RWPE2 (cell line): ENCODE results near the gene TOP3B.

ENCODE experiments used
- ATAC-seq: fragments of 200-7000 bp; cut with Tn5 transposase; 3 replicates; pipeline ENCODE4 v1.9.1; 2021; ENCODE audit warnings: low read depth
- DNase-seq: peaks from one replicate; pipeline ENCODE4 v3.0.0-alpha.2; 2020; ENCODE audit warnings: low spot score
- H3K27ac ChIP-seq: fragments of 450-650 bp; 2 replicates; pipeline ENCODE4 v1.5.1; 2017; ENCODE audit warnings: mild to moderate bottlenecking; ENCODE audit not compliant: poor library complexity, severe bottlenecking
- H3K27me3 ChIP-seq: fragments of 250-450 bp; sonication (Bioruptor Pico); 2 replicates; pipeline ENCODE4 v1.5.1; 2021; ENCODE audit warnings: mild to moderate bottlenecking, moderate library complexity; ENCODE audit not compliant: insufficient read depth, poor library complexity, severe bottlenecking
- H3K36me3 ChIP-seq: fragments of 250-450 bp; sonication (Bioruptor Pico); 2 replicates; pipeline ENCODE4 v1.5.1; 2020; ENCODE audit warnings: low read depth, mild to moderate bottlenecking, moderate library complexity
- H3K4me1 ChIP-seq: fragments of 250-450 bp; sonication (Bioruptor Pico); 2 replicates; pipeline ENCODE4 v1.5.1; 2021; ENCODE audit warnings: mild to moderate bottlenecking, moderate library complexity; ENCODE audit not compliant: insufficient read depth, poor library complexity, severe bottlenecking
- H3K4me3 ChIP-seq: fragments of 250-450 bp; sonication (Bioruptor Pico); 2 replicates; pipeline ENCODE4 v1.5.1; 2021; ENCODE audit warnings: mild to moderate bottlenecking, moderate library complexity; ENCODE audit not compliant: severe bottlenecking
- H3K9me3 ChIP-seq: fragments of 250-450 bp; sonication (Bioruptor Pico); 2 replicates; pipeline ENCODE4 v1.5.1; 2021; ENCODE audit warnings: mild to moderate bottlenecking, moderate library complexity; ENCODE audit not compliant: severe bottlenecking
- TF ChIP-seq, protein P1 (sequence below): fragments of 450-650 bp; IDR thresholded peaks from one replicate; pipeline ENCODE4 v1.5.1; 2017; ENCODE audit warnings: mild to moderate bottlenecking, moderate library complexity; ENCODE audit not compliant: poor library complexity, severe bottlenecking

The TOP3B gene

DNA sequence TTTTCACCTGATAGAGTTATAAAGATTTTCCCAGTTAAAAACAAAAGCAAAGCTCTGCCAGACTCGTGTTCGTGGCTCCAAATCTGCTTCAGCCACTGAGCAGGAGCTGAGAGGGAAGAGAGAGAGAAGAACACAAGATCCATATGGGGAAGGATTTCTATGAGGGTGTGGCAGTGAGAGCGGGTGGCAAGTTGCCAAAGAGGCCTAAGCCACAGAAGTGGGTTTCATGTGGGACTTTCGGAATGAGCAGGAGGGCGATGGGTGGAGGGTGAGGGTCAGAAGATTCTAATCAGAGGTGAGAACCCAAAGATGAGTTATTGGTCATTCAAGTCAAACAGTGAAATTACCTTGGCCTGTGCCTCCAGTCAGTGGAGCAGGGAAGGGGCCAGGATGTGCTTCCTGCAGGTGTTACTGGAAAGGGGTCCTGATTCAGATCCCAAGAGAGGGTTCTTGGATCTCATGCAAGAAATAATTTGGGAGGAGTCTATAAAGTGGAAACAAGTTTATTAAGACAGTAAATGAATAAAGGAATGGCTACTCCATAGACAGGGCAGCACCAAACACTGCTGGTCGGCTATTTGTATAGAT is 40.5 kb upstream of the TOP3B start:
- H3K27ac ChIP-seq = no peak overlapping the region
- H3K27me3 ChIP-seq = no peaks in the 10 kb centered on the region
- DNase-seq (no peak), ATAC-seq (no peak)
- H3K4me3 ChIP-seq = no peak overlapping the region
- H3K9me3 ChIP-seq = peaks cover 2% of the 10 kb centered on the region
- TF ChIP-seq, protein P1, sequence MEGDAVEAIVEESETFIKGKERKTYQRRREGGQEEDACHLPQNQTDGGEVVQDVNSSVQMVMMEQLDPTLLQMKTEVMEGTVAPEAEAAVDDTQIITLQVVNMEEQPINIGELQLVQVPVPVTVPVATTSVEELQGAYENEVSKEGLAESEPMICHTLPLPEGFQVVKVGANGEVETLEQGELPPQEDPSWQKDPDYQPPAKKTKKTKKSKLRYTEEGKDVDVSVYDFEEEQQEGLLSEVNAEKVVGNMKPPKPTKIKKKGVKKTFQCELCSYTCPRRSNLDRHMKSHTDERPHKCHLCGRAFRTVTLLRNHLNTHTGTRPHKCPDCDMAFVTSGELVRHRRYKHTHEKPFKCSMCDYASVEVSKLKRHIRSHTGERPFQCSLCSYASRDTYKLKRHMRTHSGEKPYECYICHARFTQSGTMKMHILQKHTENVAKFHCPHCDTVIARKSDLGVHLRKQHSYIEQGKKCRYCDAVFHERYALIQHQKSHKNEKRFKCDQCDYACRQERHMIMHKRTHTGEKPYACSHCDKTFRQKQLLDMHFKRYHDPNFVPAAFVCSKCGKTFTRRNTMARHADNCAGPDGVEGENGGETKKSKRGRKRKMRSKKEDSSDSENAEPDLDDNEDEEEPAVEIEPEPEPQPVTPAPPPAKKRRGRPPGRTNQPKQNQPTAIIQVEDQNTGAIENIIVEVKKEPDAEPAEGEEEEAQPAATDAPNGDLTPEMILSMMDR = no peak
- no peaks in the 10 kb centered on the region for H3K4me1 ChIP-seq
- H3K36me3 ChIP-seq = no peaks in the 10 kb centered on the region

DNA sequence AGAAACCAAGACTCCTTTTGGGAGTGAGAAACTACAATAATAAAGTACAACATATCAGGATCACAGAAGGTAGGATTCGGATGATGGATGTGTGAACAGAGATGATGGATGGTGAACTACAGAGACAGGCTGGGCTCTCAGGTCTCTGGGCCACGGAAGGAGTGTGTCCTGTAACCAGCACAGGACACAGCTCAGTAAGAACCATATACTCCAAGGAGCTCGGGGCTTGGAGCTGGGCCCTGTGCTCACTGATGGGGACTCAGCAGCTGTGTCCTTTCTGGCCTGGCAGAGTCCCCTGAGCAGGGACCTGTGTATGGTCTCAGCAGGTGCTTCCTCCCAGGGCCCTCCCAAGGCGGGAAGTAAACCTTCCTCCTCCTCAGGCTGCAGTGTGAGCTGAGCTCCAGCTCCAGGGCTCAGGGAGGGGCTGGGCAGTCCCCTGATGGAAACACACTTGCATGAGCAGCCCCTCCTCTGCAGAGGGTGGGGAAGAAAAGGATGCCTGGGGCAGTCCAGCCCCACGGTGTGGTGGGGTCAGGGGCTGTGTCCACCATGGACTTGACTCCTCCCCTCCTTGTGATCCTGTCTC is 39.8 kb upstream of the TOP3B start:
- Histone ChIP-seq H3K9me3 (peaks cover 2% of the 10 kb centered on the region), H3K4me1 (no peaks in the 10 kb centered on the region), H3K27me3 (no peaks in the 10 kb centered on the region), H3K4me3 (no peak overlapping the region), H3K27ac (no peak overlapping the region), H3K36me3 (no peaks in the 10 kb centered on the region)
- TF ChIP-seq, protein P1 = no peak
- no peak for DNase-seq
- no peak for ATAC-seq

- no peaks in the 10 kb centered on the region for H3K36me3 ChIP-seq
- peaks cover 2% of the 10 kb centered on the region for H3K9me3 ChIP-seq
- H3K4me1 ChIP-seq = no peaks in the 10 kb centered on the region
- peak; percentile 50; the same call in 1 of the 3 replicates for ATAC-seq
- TF ChIP-seq, protein P1 = no peak
- no peak overlapping the region for H3K4me3 ChIP-seq
- no peaks in the 10 kb centered on the region for H3K27me3 ChIP-seq
- no peak for DNase-seq
- H3K27ac ChIP-seq = no peak overlapping the region
These were observed 38.7 kb upstream of the TOP3B start for GRCh38 chr22:22021162-22021750.

DNA sequence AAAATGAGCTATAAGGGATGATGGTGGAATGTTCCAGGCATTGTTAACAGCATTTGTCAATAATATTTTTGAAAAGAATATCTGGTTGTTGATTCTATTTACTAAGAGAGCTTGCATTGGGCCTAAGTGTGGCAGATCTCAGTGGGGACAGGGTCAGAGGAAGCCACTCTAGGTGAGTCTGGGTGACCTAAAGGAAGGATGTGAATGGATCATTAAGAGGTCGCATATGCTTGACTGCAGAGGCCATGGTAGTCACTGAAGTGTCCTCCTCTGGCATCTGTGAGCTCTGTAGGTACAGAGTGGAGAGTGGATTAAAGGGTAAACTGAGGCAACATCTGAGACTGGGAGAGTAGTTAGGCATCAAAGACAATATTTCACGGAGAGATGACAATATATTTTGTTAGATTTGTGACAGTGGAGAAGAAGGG is 37.9 kb upstream of the TOP3B start:
- H3K4me3 ChIP-seq = no peak overlapping the region
- H3K36me3 ChIP-seq = no peaks in the 10 kb centered on the region
- H3K9me3 ChIP-seq = peaks cover 2% of the 10 kb centered on the region
- ATAC-seq (no peak), DNase-seq (no peak)
- no peaks in the 10 kb centered on the region for H3K4me1 ChIP-seq
- no peak overlapping the region for H3K27ac ChIP-seq
- no peaks in the 10 kb centered on the region for H3K27me3 ChIP-seq
- TF ChIP-seq, protein P1 = no peak
